OCI-LY7 (cell line): ENCODE results near the gene CXCL10. TPM values are rescaled to one million over a fixed set of nuclear protein-coding genes. Genes with fewer than 3 reads are reported as not detected.

Experiments used
- BruUV-seq: library from RNA; stranded (reverse); fragments of 400-500 nt; replicated peaks from 2 replicates; lab custom pipeline; 2021; lab: Mats Ljungman, UMichigan
- CTCF ChIA-PET: fragments of 300-600 bp; sonication (Branson Sonifier 250); formaldehyde crosslinking; loops from one replicate; lab custom pipeline; 2022; ENCODE audit warnings: antibody characterized with exemption; ENCODE audit not compliant: unreplicated experiment; lab: Charles Lee
- POLR2A ChIA-PET: fragments of 300-600 bp; sonication (Branson Sonifier 250); formaldehyde crosslinking; loops from one replicate; lab custom pipeline; 2022; ENCODE audit warnings: antibody characterized with exemption; lab: Charles Lee
- DNase-seq: peaks from one replicate; pipeline ENCODE4 v3.0.0-alpha.2; 2015; ENCODE audit warnings: low spot score
- H2AFZ ChIP-seq: fragments of 200-600 bp; sonication (generic), shearing (Covaris generic); 2 replicates; pipeline ENCODE4 v1.6.1; 2014; ENCODE audit warnings: mild to moderate bottlenecking, antibody characterized with exemption, low read length, moderate library complexity
- H3K27ac ChIP-seq: fragments of 200-600 bp; sonication (generic); 2 replicates; pipeline ENCODE4 v1.5.1; 2014; ENCODE audit warnings: mixed run types, low read depth, mild to moderate bottlenecking, moderate library complexity, low read length, inconsistent platforms; ENCODE audit not compliant: poor library complexity, severe bottlenecking
- H3K36me3 ChIP-seq: fragments of 200-600 bp; sonication (generic); 2 replicates; pipeline ENCODE4 v1.6.1; 2014; ENCODE audit warnings: mild to moderate bottlenecking, antibody characterized with exemption, low read length, moderate library complexity, mixed read lengths; ENCODE audit not compliant: insufficient read depth
- H3K4me1 ChIP-seq: fragments of 200-600 bp; sonication (generic); 2 replicates; pipeline ENCODE4 v1.5.1; 2014; ENCODE audit warnings: mild to moderate bottlenecking, low read length; ENCODE audit not compliant: insufficient read depth, poor library complexity, severe bottlenecking
- H3K4me2 ChIP-seq: fragments of 200-600 bp; sonication (generic); 2 replicates; pipeline ENCODE4 v1.6.1; 2014; ENCODE audit warnings: mild to moderate bottlenecking, low read length
- H3K4me3 ChIP-seq: fragments of 200-600 bp; sonication (generic); 2 replicates; pipeline ENCODE4 v1.5.1; 2014; ENCODE audit warnings: mild to moderate bottlenecking, low read depth, low read length; ENCODE audit not compliant: poor library complexity, severe bottlenecking
- H3K79me2 ChIP-seq: fragments of 200-600 bp; sonication (generic); 2 replicates; pipeline ENCODE4 v1.6.1; 2016; ENCODE audit warnings: low read depth, mild to moderate bottlenecking, low read length, moderate library complexity, mixed read lengths; ENCODE audit not compliant: insufficient read depth
- H3K9me2 ChIP-seq: fragments of 200-600 bp; sonication (generic); 2 replicates; pipeline ENCODE4 v1.6.1; 2016; ENCODE audit warnings: mild to moderate bottlenecking, low read length, mixed read lengths; ENCODE audit not compliant: insufficient read depth
- H3K9me3 ChIP-seq: fragments of 200-600 bp; sonication (generic); 2 replicates; pipeline ENCODE4 v1.6.1; 2014; ENCODE audit warnings: mild to moderate bottlenecking, mixed run types, low read length, mixed read lengths
- H4K20me1 ChIP-seq: fragments of 200-600 bp; sonication (generic); 2 replicates; pipeline ENCODE4 v1.6.1; 2014; ENCODE audit warnings: mild to moderate bottlenecking, antibody characterized with exemption, low read length, moderate library complexity, mixed read lengths; ENCODE audit not compliant: insufficient read depth
- EZH2phosphoT487 ChIP-seq: fragments of 200-600 bp; sonication (generic); IDR thresholded peaks from 2 replicates; pipeline ENCODE4 v1.6.1; 2018; ENCODE audit warnings: low read depth, borderline replicate concordance, mild to moderate bottlenecking, mixed run types, antibody characterized with exemption, low read length, moderate library complexity, mixed read lengths
- intact Hi-C: fragments of 100-400 bp; cut with micrococcal nuclease; formaldehyde crosslinking; loops from one replicate; pipeline ENCODE4 v1.10.0; 2022; ENCODE audit not compliant: unreplicated experiment
- total RNA-seq, 2 experiments: library from RNA; depleted of rRNA in 1 of 2; stranded (reverse); fragments of >200 nt in 1 of 2; shearing (Covaris generic) in 1 of 2; gene quantifications; 2 replicates each; pipeline ENCODE4 v1.2.3, GENCODE V29; 2014 to 2022
- TF ChIP-seq, protein P1 (sequence below): fragments of 200-600 bp; sonication (generic); conservative IDR thresholded peaks from 2 replicates; pipeline ENCODE4 v1.5.1; 2014; ENCODE audit warnings: mild to moderate bottlenecking, antibody characterized with exemption, low read length, moderate library complexity, mixed read lengths

Gene CXCL10
- total RNA-seq, 2 experiments from 2014 or later: not detected

DNA sequence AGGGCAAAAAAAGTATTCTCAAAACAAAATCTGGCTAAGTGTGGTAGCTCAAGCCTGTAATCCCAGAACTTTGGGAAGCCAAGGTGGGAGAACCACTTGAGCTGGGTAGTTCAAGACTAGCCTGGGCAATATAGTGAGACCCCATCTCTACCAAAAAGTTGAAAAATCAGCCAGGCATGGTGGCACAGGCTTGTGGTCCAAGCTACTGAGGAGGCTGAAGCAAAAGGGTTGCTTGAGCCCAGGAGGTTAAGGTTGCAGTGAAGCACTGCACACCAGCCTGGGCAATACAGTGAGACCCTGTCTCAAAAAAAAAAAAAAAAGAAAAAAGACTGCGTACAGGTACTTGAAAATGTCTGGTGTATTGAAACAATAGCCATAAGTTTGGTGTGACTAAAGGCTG lies 30.8 kb downstream of the CXCL10 start:
- no TSS peak for BruUV-seq
- POLR2A ChIA-PET: interaction anchor here (0.6 to 0.7 kb wide), 2 partner anchors 62 to 584 kb away, joined by 3 to 4 read pairs; no protein-coding TSS in a partner anchor
- Histone ChIP-seq H3K36me3 (peaks cover 13% of the 10 kb centered on the region), H3K9me3 (no peaks in the 10 kb centered on the region), H3K27ac (no peak overlapping the region), H3K79me2 (peaks cover 32% of the 10 kb centered on the region), H3K4me3 (no peak overlapping the region), H3K9me2 (no peaks in the 10 kb centered on the region), H3K4me1 (peaks cover 12% of the 10 kb centered on the region), H4K20me1 (0 out of 2 replicates have a peak, but pooled peaks cover 11% of the 10 kb centered on the region), H3K4me2 (no peak overlapping the region), H2AFZ (no peak overlapping the region)
- intact Hi-C loops: no loop called here
- CTCF ChIA-PET: no interaction called here
- no peak for DNase-seq
- TF ChIP-seq EZH2phosphoT487: no peak
- TF ChIP-seq, protein P1, sequence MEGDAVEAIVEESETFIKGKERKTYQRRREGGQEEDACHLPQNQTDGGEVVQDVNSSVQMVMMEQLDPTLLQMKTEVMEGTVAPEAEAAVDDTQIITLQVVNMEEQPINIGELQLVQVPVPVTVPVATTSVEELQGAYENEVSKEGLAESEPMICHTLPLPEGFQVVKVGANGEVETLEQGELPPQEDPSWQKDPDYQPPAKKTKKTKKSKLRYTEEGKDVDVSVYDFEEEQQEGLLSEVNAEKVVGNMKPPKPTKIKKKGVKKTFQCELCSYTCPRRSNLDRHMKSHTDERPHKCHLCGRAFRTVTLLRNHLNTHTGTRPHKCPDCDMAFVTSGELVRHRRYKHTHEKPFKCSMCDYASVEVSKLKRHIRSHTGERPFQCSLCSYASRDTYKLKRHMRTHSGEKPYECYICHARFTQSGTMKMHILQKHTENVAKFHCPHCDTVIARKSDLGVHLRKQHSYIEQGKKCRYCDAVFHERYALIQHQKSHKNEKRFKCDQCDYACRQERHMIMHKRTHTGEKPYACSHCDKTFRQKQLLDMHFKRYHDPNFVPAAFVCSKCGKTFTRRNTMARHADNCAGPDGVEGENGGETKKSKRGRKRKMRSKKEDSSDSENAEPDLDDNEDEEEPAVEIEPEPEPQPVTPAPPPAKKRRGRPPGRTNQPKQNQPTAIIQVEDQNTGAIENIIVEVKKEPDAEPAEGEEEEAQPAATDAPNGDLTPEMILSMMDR: no peak

DNA sequence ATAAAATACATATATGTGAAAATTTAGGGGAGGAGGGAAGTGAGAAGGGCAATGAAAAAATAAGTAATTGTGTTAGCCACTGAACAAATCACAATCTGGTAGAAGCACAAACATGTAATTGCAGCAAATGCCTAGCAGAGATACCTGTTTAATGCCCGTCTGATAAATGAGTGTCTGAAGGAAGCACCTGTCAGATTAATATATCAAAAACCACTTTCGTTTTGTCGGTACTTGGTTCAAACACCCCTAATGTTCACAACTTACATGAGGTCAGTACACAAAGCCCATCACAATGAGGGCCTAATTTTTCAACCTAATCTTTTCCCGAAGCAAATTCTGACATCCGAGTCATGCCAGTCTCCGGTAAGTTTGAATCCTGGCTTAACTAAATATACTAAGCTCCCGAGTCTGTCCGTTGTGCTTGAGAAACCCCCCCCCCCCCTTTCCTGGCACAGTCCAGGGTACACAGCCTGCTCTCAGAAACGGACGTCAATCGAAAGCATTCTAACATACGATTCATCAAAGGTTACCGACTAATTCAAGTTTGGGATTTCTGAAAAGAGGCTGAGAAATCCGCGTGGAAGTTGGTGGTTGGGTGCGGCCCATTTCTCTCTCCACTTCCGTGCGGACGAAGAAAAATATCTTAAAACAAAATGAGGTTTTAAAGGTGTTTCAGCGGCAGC lies 33.3 kb downstream of the CXCL10 start:
- POLR2A ChIA-PET: interaction anchor here (0.6 to 1.0 kb wide), 2 partner anchors 17 to 49 kb away, joined by 3 to 4 read pairs; partner anchors contain the start of genes CXCL9 and NAAA
- peaks cover 26% of the 10 kb centered on the region for H3K36me3 ChIP-seq
- peak overlapping the region; percentile 76 for H3K4me2 ChIP-seq
- peak; percentile 19 for DNase-seq
- H3K79me2 ChIP-seq: peaks cover 57% of the 10 kb centered on the region
- peak overlapping the region; percentile 38 for H3K27ac ChIP-seq
- CTCF ChIA-PET: interaction anchor here (0.6 kb wide), 1 partner anchor 95 kb away, joined by 3 read pairs; no protein-coding TSS in a partner anchor
- no peaks in the 10 kb centered on the region for H3K9me2 ChIP-seq
- no peaks in the 10 kb centered on the region for H3K9me3 ChIP-seq
- TF ChIP-seq, protein P1: no peak
- no peak for TF ChIP-seq EZH2phosphoT487
- peak overlapping the region; percentile 96 for H2AFZ ChIP-seq
- intact Hi-C loops: loop anchor here (1.0 to 2.0 kb wide), 3 partner anchors 49 to 209 kb away; partner anchors contain the start of genes NAAA and NUP54
- peaks cover 12% of the 10 kb centered on the region for H3K4me1 ChIP-seq
- H4K20me1 ChIP-seq: peaks cover 14% of the 10 kb centered on the region; the same call in 1 of the 2 replicates
- BruUV-seq: no TSS peak
- H3K4me3 ChIP-seq: peak overlapping the region; percentile 97

DNA sequence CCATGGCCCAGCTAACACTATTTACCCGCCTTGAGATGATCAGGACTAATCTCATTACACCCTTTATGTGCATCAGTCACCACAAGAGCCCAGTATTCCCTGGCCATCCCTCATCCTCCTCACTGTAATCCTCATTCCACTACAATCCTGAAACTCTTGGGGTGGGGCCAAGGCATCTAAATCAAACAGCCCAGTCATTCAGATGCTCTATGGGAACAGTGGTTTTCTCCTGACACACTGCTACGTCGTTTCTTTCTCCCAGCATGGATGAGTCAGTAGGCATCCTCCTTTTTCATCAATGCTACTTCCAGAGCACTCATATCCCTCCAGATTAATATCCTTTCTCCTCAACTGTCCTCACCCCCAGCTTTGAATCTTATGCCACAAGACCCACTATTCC lies 38.2 kb downstream of the CXCL10 start:
- Histone ChIP-seq H2AFZ (no peak overlapping the region), H3K4me1 (peaks cover 12% of the 10 kb centered on the region), H3K9me2 (no peaks in the 10 kb centered on the region), H3K27ac (no peak overlapping the region), H3K79me2 (peaks cover 53% of the 10 kb centered on the region), H3K4me3 (no peak overlapping the region), H3K4me2 (no peak overlapping the region), H3K36me3 (peaks cover 64% of the 10 kb centered on the region), H3K9me3 (no peaks in the 10 kb centered on the region), H4K20me1 (peaks cover 14% of the 10 kb centered on the region; the same call in 1 of the 2 replicates)
- intact Hi-C loops: no loop called here
- no peak for TF ChIP-seq EZH2phosphoT487
- TF ChIP-seq, protein P1: no peak
- POLR2A ChIA-PET: interaction anchor here (0.9 kb wide), 1 partner anchor 45 kb away, joined by 3 read pairs; the partner anchor contains the start of gene NAAA
- BruUV-seq: no TSS peak
- no peak for DNase-seq
- CTCF ChIA-PET: no interaction called here
